Stimulated activated memory B cell treated with anti-CD40 and anti-IgM and Interleukin-4, amounts not matched to agents 10 μg/mL and 1 μg/mL and 100 μg/mL, for 72 hours (primary cell): Measurements from ENCODE around the gene GALNT16.

Experiments
- ATAC-seq: fragments of 150-1000 bp; cut with Tn5 transposase; 2 replicates; pipeline ENCODE4 v1.10.0; 2021
- H3K27ac Mint-ChIP-seq: one replicate; pipeline ENCODE4 v1.8.0; 2022; ENCODE audit warnings: mild to moderate bottlenecking, mixed read lengths
- H3K27me3 Mint-ChIP-seq: one replicate; pipeline ENCODE4 v1.8.0; 2022; ENCODE audit warnings: mixed read lengths
- H3K36me3 Mint-ChIP-seq: one replicate; pipeline ENCODE4 v1.8.0; 2022; ENCODE audit warnings: mixed read lengths
- H3K4me1 Mint-ChIP-seq: one replicate; pipeline ENCODE4 v1.8.0; 2022; ENCODE audit warnings: mixed read lengths
- H3K4me3 Mint-ChIP-seq: one replicate; pipeline ENCODE4 v1.8.0; 2022; ENCODE audit warnings: mild to moderate bottlenecking, moderate library complexity, mixed read lengths
- H3K9me3 Mint-ChIP-seq: one replicate; pipeline ENCODE4 v1.8.0; 2022; ENCODE audit warnings: mixed read lengths

Gene GALNT16

DNA sequence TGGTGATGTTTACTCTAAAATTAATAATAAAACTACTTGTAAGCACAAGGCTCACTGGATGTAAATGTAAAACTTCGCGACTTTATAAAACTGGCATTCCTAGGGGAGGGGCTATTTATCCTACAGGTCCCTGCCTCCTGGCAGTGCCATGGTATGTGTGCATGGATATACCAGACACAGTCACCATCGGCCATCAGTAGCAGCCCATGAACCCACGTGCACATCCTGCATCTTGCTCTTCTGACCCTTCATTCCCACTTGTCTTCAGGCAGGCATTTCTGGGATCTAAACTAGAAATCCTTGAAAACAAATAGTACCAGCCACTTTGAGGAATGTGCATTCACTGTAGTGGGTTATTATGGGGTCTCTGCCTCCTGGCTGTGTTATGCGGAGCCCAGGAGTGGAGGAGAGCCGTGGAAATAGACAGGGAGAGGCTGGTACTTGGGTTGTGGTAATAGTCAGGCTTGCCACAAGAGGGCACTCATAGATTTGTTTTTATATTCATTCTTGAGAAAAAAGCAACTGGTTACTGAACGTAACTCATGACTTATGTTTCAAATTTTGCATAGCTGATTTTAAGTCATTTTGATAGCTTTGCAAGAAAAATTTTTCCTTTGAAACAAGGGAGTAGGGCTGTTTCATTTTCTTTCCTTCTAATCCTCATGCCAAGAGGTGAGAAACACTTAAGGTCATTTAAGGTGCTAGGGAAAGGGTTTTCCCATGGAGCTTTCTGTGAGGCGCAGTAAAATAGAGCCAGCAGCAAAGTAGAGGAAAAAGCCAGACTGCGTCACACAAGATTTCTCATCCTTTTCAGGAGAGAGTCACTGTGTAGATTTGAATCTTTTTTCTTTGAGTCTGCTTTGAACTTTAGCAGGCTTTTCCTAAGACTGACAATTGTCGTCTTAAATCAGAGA, 17.4 kb upstream of the GALNT16 start:
- Mint-ChIP-seq H3K27me3 (no peaks in the 10 kb centered on the region), H3K4me3 (no peak overlapping the region), H3K9me3 (no peaks in the 10 kb centered on the region), H3K4me1 (peaks cover 5% of the 10 kb centered on the region), H3K36me3 (peaks cover 13% of the 10 kb centered on the region), H3K27ac (no peak overlapping the region)
- ATAC-seq = peak; percentile 73

DNA sequence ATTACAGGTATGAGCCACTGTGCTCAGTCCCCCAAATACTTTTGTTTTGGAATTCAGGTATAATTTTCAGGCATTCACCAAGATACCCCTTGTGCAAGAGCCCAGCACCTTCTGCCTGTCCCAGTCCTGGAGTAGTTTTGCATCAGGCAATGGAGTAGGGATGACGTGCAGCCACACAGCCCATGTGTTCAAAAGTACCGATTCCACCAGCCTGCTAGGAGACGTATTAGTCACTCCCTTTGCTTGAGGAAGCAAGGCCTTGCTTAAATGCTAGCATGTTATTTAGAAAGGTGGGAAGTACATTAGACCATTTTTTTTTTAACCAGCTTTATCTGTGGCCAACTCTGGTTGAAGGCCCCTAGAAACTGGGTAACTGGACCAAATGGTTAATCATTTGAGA, 15.0 kb upstream of the GALNT16 start:
- Mint-ChIP-seq H3K36me3 (peaks cover 8% of the 10 kb centered on the region), H3K27me3 (no peaks in the 10 kb centered on the region), H3K27ac (no peak overlapping the region), H3K4me1 (peaks cover 5% of the 10 kb centered on the region), H3K4me3 (no peak overlapping the region), H3K9me3 (no peaks in the 10 kb centered on the region)
- no peak for ATAC-seq

DNA sequence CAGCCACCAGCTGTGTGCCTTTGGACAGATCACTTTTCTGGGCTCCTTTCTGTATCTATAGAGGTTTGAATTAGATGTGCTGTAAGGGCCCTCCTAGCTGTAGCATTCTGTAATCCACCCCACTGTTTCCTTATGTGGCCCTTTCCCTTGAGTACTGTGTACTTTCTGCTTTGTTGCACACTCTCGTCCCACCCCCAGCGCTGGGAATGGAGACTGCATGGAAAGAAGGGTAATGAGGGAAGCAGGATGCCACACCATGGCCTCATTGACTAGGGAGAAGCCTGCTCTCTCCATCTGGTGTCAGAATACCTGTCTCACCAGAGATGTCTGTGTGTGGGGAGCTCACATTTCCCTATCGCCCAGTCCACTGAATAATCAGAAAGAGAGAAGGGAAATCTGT, 13.6 kb upstream of the GALNT16 start:
- Mint-ChIP-seq H3K27ac (no peak overlapping the region), H3K27me3 (no peaks in the 10 kb centered on the region), H3K36me3 (peaks cover 5% of the 10 kb centered on the region), H3K4me3 (no peak overlapping the region), H3K4me1 (peaks cover 5% of the 10 kb centered on the region), H3K9me3 (no peaks in the 10 kb centered on the region)
- ATAC-seq = no peak

DNA sequence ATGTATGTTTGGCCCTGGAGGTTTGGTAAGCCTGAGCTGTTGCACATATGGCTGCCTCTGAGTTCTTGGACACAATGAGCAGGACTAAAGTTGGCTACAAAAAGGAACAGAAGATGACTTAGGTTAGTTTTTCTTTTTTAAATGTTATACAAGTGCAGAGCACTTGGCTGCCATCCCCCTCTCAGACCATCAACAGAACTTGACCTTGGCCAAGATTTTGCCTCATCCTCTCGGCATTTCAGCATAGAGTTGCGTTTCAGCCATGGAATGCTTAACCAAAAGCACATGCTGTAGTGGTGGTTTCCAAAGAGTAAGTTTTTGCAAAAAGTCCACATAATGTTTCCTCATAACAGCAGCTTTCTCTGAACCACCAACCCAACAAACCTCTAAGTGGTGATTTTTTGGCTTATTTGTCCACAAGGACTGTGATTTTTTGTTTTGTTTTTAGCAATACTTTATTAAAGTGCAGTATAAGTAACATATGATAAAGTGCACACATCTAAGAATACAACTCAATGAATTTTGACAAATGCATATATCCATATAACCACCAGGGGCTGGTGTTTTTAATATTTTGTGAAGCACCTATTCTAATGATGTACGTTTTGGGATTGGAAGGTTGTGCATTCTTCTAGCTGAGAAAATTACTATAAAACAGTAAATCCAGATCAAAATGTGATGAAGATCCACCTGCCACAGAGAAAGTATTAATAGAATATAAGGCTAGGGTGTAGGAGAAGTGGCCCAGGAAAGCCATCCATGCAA, 12.1 kb upstream of the GALNT16 start:
- ATAC-seq = no peak
- H3K4me1 Mint-ChIP-seq = peaks cover under 1% of the 10 kb centered on the region
- H3K9me3 Mint-ChIP-seq = no peaks in the 10 kb centered on the region
- no peaks in the 10 kb centered on the region for H3K36me3 Mint-ChIP-seq
- no peak overlapping the region for H3K27ac Mint-ChIP-seq
- peaks cover 7% of the 10 kb centered on the region for H3K27me3 Mint-ChIP-seq
- no peak overlapping the region for H3K4me3 Mint-ChIP-seq

DNA sequence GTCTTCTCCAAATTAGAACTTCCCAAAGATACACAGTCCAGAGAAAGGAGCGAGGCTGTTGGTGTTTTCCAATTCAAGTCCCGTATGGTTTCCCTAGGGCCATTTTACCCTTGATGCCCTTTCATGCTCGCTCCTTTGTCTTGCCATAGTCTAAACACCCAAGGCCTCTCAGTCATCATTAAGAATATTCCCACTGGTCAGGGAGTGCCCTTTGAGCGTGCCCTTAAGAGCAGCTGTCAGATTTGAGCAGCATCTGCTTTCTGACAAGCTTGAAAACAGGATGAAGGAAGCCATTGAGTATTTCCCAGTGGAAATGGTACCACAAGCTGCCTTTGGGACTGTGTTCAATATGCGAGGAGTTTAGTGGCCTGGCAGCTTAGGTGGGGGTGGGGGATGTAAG, 10.4 kb upstream of the GALNT16 start:
- Mint-ChIP-seq H3K27ac (no peak overlapping the region), H3K36me3 (no peaks in the 10 kb centered on the region), H3K4me3 (no peak overlapping the region), H3K4me1 (no peaks in the 10 kb centered on the region), H3K9me3 (no peaks in the 10 kb centered on the region), H3K27me3 (peaks cover 18% of the 10 kb centered on the region)
- ATAC-seq = no peak

DNA sequence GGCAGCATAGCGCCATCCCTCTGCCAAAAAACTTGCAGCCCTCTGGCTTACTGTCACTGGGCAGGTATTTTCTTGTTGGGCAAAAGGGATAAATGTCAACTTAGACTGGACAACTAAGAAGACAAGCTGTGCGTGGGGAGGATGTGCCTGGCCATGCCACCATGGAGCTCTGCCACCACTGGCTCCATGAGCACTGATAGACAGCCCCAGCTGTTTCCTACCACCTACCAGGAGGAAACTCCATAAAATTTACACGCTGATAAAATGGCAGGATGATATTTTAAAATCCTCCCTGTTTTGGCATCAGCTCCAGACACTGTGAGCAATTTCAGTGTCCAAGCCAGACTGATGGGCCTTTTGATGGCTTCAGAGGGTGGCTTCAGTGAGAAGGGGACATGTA, 7.1 kb upstream of the GALNT16 start:
- H3K9me3 Mint-ChIP-seq = no peaks in the 10 kb centered on the region
- H3K27ac Mint-ChIP-seq = no peak overlapping the region
- no peak overlapping the region for H3K4me3 Mint-ChIP-seq
- no peaks in the 10 kb centered on the region for H3K36me3 Mint-ChIP-seq
- H3K4me1 Mint-ChIP-seq = no peaks in the 10 kb centered on the region
- peaks cover 40% of the 10 kb centered on the region for H3K27me3 Mint-ChIP-seq
- no peak for ATAC-seq

DNA sequence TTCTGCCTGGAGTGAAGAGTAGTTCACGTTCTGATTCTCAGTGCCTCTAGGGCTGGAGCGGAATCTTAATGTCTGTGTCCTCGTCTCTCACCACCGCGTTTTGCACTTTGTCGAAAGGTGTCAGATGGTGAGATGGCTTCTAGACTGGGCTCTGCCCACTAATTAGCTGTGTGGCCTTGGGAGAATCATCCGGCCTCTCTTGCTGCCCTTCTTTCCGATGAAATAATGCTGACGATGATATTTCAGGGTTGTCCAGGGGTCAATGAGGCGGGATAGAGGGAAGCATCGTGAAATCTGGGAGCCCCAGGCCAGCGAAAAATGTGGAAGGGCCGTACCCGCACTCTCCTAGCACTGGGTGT, 811 bp upstream of the GALNT16 start:
- no peak overlapping the region for H3K4me3 Mint-ChIP-seq
- no peak for ATAC-seq

DNA sequence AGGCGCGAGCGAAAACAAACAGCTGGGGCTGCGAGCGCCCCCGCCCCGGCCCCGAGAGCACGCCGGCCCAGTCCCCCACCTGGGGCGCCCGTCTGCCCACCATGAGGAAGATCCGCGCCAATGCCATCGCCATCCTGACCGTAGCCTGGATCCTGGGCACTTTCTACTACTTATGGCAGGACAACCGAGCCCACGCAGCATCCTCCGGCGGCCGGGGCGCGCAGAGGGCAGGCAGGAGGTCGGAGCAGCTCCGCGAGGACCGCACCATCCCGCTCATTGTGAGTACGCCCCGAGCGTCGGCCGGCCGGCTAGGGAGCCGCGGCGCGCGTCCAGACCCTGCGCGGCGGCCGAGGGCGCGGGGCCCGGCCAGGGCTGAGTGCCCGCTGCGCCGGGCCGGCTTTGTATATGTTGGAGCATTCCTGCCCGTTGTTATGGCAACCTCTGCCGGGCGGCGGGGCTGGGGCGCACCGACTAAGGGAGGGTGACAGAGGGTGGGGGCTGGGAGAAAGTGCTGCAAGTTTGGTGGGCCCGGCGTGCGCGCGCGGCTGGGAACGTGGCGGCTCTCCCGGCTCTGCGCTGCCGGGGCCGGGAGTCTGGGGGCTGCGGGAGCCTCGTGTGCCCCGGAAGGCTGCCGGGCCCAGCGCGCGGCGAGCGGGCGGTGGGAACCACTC, 367 bp downstream of the GALNT16 start:
- H3K27me3 Mint-ChIP-seq = peaks cover 72% of the 10 kb centered on the region
- H3K27ac Mint-ChIP-seq = no peak overlapping the region

More for the DNA sequence above, 811 bp upstream of the GALNT16 start:
- Mint-ChIP-seq H3K9me3 (no peaks in the 10 kb centered on the region), H3K4me1 (peaks cover 14% of the 10 kb centered on the region), H3K36me3 (no peaks in the 10 kb centered on the region), H3K27me3 (peaks cover 76% of the 10 kb centered on the region), H3K27ac (no peak overlapping the region)

DNA sequence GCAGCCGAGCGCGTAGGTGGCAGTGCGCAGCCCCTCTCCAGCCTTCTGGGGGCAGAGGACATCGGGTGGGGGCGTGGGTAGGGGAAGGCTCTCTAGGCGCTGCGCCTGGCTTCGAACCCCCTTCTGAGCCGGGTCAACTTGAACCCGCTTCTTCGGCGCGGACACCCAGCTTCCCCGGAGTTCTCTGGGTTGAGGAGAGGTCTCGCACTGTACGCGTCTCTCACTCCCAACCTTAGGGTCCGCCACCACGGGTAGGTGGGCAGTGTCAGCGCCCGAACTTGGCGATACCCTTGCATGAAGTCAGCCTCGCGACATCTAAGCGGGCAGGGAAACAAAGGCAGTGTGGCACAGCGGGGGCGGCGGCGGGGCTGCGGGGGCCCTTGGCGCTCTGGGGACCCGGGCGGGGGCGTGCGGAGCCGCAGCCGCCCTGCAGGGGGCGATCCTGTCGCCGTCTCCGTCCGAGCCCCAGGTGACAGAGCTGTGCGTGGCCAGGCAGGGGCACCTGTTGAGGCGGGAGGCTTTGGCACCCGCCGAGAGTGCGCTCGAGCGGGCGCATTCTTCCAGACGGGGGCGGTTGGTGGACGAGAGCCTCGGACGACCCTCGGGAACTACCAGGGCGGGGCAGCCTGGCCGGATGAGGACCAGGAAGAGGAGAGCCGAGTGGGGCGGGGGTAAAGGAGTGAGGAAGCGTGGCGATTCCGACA, 1.1 kb downstream of the GALNT16 start:
- H3K9me3 Mint-ChIP-seq = no peaks in the 10 kb centered on the region
- peaks cover 69% of the 10 kb centered on the region for H3K27me3 Mint-ChIP-seq
- peak overlapping the region; percentile 82 for H3K4me3 Mint-ChIP-seq
- H3K36me3 Mint-ChIP-seq = no peaks in the 10 kb centered on the region
- no peak overlapping the region for H3K27ac Mint-ChIP-seq
- H3K4me1 Mint-ChIP-seq = peaks cover 14% of the 10 kb centered on the region
- peak; percentile 72 for ATAC-seq

More for the DNA sequence above, 367 bp downstream of the GALNT16 start:
- no peaks in the 10 kb centered on the region for H3K36me3 Mint-ChIP-seq
- H3K4me3 Mint-ChIP-seq = peak overlapping the region; percentile 44
- ATAC-seq = no peak
- no peaks in the 10 kb centered on the region for H3K9me3 Mint-ChIP-seq
- peaks cover 14% of the 10 kb centered on the region for H3K4me1 Mint-ChIP-seq

DNA sequence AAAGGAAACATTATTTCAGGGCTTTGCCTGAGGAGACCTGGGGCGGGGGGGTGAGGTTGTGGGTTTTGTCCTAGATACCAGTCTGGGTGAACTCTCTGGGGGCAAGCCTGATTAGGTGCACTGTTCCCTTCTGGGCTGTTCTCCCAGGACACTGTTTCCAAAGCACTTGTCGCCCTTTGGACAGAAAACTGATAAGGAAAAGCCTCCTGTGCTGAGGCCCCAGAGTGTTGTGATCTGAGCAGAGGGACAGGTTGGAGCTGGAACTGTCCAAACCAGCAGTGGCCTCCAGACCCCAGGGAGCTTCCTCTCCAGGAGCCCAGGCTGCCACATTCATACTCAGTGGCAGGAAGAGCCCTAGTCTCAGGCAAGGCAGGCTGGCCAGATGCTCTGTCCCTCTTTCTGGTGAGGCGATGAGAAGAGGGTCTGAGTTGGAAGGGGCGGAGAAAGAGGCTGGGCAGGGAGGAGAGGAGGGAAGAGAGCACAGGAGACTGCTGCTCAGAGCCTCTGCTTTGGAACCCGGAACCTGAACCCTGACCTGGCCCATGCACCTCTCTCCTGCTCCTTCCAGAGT, 1.9 kb downstream of the GALNT16 start:
- Mint-ChIP-seq H3K4me3 (no peak overlapping the region), H3K36me3 (no peaks in the 10 kb centered on the region), H3K9me3 (no peaks in the 10 kb centered on the region), H3K27ac (no peak overlapping the region), H3K4me1 (peaks cover 14% of the 10 kb centered on the region), H3K27me3 (peaks cover 64% of the 10 kb centered on the region)
- ATAC-seq = no peak

DNA sequence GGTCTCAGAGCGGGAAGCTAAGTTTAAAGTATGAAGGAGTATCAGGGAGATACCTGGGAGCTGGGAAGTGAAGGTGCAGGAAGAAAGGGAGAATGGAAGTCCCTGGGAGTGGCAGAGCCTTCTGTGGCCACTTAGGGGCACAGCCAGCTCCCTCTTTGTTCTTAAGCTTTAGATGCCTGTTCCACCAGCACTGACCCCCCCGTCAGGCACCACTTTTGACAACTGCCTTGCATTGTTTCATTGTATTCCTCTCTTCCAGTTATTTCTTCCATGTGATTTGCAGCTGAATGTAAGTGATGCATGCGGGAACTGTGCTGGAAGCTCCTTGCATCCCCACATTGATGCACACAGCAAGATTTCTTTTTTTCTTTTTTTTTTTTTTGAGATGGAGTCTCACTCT, 2.6 kb downstream of the GALNT16 start:
- no peak for ATAC-seq
- Mint-ChIP-seq H3K27ac (no peak overlapping the region), H3K27me3 (peaks cover 69% of the 10 kb centered on the region), H3K4me3 (no peak overlapping the region), H3K4me1 (peaks cover 14% of the 10 kb centered on the region), H3K9me3 (no peaks in the 10 kb centered on the region), H3K36me3 (no peaks in the 10 kb centered on the region)

DNA sequence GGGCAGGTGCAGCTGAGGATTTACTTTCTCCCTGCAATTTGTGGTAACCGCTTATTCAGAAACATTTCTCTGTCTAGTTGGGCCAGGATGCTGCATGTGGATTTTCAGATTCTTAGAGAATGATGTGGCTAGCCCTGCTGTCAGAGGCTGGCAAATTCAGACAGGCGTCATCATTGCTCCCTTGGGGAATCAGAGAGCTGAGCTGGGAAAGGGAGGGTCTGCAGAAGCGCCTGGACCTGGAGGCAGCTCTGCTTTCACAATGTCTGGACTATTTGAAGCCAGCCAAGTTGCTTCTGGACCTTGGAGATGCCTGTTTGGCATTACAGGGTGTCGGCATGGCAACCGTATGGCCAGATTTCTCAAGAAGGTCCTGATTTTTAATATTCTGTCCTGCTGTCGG, 3.4 kb downstream of the GALNT16 start:
- peaks cover 63% of the 10 kb centered on the region for H3K27me3 Mint-ChIP-seq

DNA sequence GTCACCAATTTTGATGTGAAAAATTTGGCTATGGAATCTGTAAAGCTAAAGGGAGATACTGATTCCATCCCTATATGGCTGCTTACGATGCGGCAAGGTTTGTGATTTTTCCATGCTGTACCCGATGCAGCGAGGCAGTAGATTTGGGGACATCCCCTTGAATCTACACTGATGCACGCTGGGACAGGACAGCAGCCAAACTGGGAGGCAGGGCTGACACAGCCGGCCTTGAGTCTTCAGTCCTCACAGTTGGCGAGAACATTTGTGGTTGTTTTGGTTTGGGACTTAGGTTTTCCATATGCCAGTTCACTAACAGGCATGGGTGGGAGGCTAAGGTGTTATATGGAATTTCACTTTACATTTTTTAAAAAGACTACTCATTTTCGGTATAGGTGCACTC, 3.8 kb downstream of the GALNT16 start:
- H3K36me3 Mint-ChIP-seq = no peaks in the 10 kb centered on the region
- H3K9me3 Mint-ChIP-seq = no peaks in the 10 kb centered on the region
- no peak overlapping the region for H3K4me3 Mint-ChIP-seq
- ATAC-seq = no peak
- H3K27ac Mint-ChIP-seq = no peak overlapping the region
- peaks cover 14% of the 10 kb centered on the region for H3K4me1 Mint-ChIP-seq
- H3K27me3 Mint-ChIP-seq = peaks cover 59% of the 10 kb centered on the region

More for the DNA sequence above, 3.4 kb downstream of the GALNT16 start:
- no peak for ATAC-seq
- Mint-ChIP-seq H3K36me3 (no peaks in the 10 kb centered on the region), H3K4me1 (peaks cover 14% of the 10 kb centered on the region), H3K9me3 (no peaks in the 10 kb centered on the region), H3K4me3 (no peak overlapping the region), H3K27ac (no peak overlapping the region)

DNA sequence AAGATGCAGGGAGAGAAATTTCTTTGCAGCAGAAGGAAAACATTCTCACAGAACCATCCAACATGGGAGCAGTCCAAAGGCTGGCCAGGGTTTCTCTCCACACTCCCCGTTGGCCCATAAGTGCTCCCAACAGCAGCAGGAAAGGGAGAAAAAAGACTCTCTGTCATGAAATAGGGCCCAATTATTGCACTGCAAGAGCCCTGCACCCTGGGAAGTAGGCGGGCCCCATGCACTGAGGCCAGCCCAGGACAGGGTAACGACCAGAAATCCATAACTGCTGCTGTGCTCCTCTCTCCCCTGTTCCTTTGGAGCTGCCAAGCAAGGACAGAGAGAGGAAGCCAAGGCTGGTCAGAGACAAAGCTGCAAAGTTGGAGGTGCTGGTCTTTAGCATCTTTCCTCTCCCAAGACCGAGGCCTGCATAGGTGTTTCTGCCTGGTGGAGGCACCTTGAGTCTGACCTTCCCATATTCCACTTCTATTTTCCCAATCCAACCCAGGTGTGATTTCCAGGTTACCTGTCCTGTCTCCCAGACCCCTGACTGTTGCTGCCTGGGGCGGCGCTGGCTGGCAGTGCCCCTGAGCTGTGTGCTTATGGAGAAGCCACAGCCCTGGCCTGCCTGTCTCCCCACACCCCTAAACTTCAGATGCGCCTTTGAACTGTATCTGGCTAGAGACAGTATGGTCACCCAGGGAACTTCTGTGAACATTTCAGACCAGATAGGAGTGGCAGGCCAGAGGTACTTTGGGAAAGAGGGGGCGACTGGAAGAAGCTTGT, 6.8 kb downstream of the GALNT16 start:
- Mint-ChIP-seq H3K4me1 (peaks cover 6% of the 10 kb centered on the region), H3K36me3 (no peaks in the 10 kb centered on the region), H3K27ac (no peak overlapping the region), H3K27me3 (peaks cover 40% of the 10 kb centered on the region), H3K9me3 (no peaks in the 10 kb centered on the region), H3K4me3 (no peak overlapping the region)
- no peak for ATAC-seq
